Left lobe of liver (tissue), 2 donors: ENCODE data around the gene AUH. TPM values are rescaled to one million over a fixed set of nuclear protein-coding genes. Genes with fewer than 3 reads are reported as not detected.

ENCODE experiments used
- ATAC-seq: fragments of 200-7000 bp; cut with Tn5 transposase; one replicate; pipeline ENCODE4 v1.9.1; 2020; ENCODE audit warnings: mild to moderate bottlenecking, moderate library complexity
- DNase-seq: peaks from one replicate; pipeline ENCODE4 v3.0.0-alpha.2; 2020; ENCODE audit warnings: low spot score
- total RNA-seq: library from RNA; stranded (reverse); gene quantifications from one replicate; pipeline ENCODE4 v1.2.1, GENCODE V29; 2021
- donor health status: DM: no; HTN: no; CAD: no; lungs with moderate emphysema.
- donor health status: DM: no; HTN: yes; CAD: no.

AUH gene
- total RNA-seq, 1 donor from 2014 or later, result 14.6 TPM

DNA sequence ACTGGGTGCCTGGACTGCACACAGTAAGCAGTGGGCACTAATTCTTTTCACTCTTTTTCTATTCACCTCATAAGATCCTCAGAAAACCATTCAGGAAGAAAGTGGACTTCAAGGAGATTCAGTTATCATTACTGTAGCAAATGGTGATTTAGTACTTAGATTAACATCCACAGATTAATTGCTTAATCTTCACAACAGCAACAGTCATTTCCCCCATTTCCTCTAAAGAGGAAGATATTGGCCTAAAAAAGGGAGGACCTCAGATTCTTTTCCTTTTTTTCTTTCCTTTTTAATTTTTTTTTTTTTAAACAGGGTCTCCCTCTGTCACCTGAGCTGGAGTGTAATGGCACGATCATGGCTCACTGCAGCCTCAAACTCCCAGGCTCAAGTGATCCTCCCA lies 64.4 kb downstream of the AUH start:
- no peak for ATAC-seq
- no peak for DNase-seq

DNA sequence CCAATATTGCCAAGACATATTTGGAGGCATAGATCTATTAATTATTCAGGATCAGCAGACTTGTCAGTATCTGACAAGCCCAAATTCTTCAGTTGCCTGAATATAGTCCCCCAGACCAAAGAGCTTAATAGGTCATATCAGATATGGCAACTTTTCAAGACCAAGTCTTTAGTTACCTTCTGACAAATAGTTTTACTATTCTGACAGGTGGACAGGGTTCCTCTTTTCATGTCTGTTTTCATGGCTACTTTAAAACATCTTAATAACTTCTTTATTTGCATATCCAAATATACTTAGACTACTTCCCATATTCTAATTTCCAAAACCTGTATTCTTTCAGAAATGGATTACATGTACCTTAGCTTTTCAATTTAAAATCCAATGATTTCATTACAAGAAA lies 65.4 kb downstream of the AUH start:
- DNase-seq (no peak), ATAC-seq (no peak)

DNA sequence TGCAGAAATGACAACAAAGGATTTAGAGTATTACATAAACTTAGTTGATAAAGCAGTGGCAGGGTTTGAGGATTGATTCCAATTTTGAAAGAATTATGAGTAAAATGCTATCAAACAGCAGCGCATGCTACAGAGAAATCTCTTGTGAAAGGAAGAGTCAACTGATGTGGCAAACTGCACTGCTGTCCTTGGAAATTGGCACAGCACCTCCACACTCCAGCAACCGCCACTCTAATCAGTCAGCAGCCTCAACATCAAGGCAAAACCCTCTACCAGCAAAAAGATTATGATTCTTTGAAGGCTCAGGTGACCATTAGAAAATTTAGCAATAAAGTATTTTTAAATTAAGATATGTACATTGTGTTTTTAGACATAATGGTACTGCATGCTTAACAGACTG lies 66.4 kb downstream of the AUH start:
- DNase-seq (no peak), ATAC-seq (no peak)

DNA sequence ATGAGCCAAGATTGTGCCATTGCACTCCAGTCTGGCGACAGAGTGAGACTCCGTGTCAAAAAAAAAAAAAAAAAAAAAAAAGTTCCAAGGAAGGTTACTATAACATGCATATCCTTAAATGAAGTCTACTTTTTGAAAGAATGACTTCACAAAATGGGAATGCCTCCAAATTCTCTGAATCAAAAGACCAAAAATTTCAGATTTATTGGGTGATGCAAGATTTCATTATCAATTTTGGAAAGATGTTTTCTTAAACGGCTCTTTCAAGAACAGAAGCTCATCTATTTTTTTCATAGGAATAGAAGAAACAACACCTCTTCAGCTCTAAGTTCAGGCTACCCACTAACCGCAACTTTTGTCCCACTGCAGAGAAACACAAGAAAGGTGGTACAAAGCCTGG lies 69.9 kb downstream of the AUH start:
- DNase-seq (no peak), ATAC-seq (no peak)

DNA sequence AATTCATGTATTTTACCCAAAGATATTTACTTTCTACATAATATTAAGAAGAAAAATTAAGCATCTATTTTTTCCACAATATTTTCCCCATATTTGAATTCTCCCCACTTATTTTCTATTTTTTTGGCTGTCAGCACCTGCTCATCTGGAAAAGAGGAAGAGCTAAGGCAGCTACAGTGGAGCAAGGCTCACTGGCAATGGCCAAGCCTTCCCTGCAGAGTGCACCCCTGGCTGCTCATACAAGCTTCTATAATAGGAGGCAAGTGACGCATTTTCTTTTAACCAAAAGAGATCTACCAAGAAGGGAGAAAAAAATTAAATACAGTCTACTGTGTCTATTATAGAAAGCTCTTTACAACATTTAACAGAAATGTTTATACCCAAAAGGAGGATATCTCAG lies 72.5 kb downstream of the AUH start:
- DNase-seq (no peak), ATAC-seq (no peak)

DNA sequence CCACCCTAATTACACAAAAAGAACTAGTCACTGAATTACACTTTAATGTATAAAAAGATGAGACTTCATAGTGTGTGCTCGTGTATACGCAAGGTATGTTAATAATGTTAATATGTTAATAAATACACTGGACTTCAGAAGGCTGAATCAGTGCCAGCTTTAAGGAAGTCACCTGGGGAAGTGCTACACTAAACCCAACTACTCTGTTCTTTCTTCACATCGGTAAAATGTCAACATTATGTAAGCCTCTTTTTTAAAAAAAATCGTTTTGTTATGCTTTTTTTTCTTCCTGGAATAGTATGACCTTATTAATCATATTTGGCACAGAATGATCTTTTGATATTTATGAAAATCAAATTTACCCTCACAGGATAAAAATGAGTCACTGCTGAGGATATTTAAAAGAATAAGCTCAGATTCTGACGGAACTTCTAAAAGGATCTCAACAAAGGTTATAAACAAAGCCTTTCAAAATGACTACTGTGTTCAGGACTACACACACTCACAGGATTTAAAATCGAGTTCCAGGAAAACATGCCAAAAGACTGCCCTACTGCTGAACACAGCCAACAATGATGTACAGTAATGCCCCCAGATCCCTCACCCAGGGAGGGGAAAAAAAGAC lies 75.9 kb downstream of the AUH start:
- no peak for DNase-seq
- ATAC-seq, result no peak

DNA sequence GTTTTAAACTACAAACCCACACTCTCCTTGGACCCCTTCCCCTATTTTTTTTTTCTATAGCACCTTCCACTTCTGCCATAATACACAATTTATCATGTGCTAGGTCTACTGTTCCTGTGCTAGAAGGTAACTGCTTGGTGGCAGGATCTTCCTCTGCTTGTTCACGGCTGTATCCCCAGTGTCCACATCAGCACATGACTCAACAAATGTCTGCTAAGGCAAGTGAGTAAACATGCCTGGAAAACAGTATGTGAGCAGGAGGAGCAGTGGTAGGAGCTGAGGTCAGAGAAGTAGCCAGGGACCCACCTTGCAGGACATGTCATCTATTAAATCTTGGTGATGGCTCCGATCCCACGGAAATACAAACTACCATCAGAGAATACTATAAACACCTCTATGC lies 79.4 kb downstream of the AUH start:
- no peak for DNase-seq
- no peak for ATAC-seq

DNA sequence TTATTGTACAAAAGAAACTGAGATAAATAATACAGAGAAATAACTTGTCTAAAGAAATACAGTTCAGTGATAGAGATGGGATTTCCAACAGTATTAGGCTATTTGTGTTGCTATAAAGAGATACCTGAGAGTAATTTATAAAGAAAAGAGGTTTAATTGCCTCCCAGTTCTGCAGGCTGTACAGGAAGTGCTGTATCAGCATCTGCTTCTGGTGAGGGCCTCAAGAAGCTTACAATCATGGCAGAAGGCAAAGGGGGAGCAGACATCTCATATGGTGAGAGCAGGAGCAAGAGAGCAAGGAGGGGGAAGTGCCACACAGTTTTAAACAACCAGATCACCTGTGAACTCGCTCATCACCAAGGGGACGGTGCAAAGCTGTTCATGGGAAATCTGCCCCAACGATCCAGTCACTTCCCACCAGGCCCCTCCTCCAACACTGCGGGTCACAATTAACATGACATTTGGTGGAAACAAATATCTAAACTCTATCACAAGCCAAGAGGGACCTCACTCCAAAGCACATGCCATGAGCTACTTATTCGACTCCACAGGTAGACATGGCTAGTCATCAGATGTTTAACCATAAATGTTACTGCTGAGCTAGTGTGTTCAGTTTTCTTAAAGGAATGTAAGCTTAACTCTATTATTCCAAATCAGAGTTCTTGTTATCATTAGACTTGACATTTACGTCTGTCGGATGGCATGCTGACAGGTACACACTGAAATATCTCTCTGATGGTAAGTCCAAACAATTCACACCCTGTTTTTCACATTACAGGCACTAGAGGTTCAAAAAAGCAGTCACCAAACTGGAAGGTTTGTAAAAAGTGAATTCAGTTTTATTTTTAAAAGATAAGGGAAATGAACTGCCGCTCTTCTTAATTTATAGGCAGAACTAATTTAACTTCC lies 82.2 kb downstream of the AUH start:
- no peak for DNase-seq
- no peak for ATAC-seq

DNA sequence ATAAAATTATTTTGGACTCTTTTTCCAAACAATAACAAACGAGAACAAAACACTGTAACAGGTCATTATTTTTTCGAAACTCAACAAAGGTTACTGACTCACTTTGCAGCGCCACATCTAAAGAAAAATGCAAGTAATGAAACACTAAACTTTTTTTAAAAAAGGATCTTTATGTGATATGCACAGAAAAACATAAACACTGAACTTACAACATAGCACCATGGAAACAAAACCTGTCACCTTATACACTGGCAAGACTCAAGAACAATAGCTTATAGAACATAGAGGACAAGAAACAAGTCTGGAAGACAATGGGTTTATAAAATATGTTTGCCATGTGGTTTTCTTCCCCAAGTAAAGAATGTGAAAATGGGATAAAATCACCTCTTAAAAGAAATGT lies 85.2 kb downstream of the AUH start:
- DNase-seq, result no peak
- ATAC-seq, result no peak

DNA sequence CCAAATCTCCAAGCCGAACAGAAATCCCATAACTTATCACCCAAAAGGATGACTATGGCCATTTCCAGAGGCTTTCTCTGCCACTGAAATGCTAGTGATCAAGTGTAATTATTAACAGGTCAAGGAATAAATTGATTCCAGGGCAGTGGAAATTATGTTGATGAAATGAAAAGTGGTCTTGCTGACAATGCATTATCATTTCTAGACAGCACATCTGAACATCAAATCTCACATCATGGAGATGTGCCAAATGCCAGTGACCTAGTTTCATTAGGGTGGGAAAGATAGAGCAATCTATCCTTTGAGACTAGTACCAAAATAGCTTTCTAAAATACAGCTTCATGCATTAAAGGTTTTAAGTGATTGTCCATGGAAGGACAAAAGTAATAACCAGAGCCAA lies 86.1 kb downstream of the AUH start:
- no peak for ATAC-seq
- no peak for DNase-seq

DNA sequence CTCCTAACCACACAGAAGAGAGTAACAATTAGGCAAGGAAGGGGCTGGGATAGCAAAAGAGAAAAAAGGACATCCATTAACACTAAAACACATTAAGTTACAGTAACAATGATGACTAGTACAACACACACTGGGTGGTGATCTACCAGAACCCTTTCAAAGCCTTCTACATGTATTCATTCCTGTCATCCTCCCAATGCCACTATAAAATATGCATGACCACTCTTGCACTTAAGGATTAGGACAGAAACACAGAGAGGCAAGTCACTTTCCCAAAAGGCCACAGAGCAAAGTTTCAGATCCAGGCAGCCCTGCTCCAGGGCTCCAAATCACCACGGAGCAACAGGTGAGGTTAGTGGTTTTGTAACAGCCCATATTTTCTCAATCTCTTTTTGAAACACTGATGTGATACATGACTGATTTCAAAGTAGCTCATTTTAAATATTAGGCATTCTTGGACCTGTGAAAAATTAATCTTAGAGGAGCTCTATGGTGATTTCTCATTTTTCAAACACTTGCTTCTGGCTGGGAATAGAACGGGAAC lies 86.7 kb downstream of the AUH start:
- DNase-seq (no peak), ATAC-seq (no peak)

DNA sequence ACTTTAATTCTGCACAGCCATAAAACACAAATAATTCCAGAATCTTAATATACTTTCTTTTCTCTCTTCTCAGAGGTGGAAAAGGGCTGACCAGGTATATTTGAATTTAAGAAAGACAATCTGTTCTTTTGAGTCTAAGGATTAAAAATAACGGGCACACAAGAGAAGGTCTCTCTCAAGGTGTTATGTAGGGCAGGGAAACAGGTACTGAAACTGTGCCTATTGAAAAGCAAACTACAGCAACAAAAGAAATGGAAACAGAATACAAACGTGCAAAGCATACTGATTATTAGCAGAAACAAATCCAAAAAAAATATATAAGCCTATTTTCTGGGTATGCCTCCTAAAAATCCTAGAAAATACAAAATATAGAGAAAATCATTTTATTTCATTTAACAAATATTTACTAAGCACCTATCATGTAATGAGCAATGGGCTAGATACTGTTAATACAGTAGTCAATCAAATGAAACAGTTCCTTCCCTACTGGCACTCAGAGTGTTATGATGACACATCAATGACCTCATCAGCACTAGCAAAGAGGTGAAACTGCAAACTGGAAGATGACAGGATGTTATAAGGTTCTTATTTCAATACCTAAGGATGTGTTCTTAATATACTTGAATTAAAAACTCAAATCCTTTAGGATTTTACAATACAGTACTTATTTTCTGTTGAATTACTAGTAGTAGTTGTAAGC lies 87.7 kb downstream of the AUH start:
- ATAC-seq (no peak), DNase-seq (no peak)

DNA sequence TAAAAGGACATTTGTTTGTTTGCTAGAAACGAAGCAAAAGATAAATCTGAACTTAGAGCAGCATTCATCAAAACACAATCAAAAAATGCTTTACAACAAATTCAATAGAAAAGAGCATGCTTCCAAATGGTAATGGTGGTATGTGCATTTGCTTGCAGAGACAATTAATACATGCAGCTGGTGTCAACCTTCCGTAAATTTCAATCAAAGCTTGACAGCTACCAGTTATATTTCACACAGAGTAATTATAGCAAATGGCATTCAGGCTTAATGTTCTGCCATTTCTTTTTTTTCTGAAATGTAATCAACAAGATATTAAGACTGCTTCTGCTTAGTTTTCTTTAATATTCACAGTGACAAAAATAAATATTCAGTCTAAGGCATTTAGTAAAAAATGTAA lies 90.6 kb downstream of the AUH start:
- ATAC-seq, result no peak
- no peak for DNase-seq

DNA sequence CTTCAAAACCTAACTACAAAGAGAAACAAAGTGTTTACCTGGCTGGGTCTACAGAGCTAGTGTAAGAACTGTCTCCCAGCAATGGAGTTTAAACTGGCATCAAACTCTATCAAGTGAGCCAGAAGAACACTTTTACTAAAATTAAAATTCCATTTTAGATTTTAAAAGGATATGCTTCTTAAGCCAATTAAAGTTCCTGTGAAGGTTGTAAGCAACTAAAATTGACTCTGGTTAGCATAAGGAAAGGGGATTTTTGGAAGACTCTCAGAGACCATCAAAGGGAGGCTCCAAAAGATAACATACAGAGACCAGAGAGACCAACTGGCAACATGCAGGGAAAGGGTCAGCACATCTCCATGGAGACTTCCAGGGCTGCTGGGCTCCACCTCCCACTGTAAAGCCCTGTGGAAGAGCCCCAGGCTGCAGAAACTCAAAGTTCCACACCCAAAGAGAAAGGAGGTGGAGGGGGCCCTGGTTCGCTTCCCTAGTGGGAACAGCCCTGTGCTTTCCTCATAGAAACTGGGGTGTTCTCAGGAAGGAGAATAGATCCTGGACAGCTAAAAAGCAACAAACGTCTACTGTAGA lies 91.7 kb downstream of the AUH start:
- DNase-seq, result no peak
- no peak for ATAC-seq

DNA sequence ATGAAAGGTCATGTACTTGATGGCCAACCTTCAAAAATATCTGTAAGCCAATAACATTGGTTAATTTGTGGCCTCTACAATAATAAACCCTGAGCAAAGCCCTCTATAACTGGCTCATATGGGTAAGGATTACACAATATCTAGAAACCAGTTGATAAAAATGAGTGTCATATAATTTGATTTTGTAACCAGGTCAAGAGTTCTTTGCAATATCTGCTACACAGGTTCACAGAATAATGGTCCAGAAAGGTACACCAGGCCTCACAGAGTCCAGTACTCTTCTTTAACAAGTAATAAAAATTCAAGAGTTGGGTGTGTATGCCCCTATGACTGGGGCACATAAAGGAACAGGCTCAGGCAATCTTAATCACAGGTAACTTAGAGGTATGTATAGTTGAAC lies 95.3 kb downstream of the AUH start:
- peak; percentile 63 for ATAC-seq
- no peak for DNase-seq

DNA sequence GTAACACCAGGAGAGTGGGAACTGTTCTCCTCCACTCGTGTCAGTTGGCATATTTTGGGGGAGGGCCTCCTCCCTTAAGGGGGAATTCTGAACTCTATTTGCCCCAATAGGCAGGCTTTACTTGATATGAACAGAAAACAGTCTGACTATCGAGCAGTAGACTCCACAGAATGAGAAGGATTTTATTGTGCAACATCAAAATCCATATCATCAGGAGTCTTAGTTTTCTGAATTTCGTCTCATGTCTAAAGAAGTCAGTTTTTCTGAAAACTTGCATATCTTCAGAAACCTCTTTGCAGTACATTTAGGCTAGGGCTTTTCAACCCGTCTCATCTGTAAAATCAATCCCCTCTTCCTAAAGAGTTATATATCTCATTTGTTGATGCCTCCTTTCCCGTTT lies 96.2 kb downstream of the AUH start:
- ATAC-seq (no peak), DNase-seq (no peak)

DNA sequence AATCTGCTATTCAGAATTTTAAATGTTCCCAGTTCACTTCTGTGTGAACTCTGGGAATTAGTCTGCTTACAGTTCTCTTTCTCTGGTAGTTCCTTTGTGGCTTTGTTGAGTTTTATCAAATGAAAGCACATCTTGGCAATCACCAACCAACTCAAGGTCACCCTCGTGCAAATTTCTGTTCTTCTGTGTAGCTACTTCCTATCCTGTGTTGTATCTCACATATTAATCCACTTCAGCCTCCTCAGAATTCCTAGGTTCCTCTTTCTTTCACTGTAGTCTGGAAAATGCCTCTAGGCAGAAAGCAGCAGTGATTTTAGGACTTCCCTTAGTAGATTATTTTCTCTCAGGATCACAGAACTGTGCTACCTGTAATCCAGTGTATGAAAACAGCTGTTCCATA lies 100.3 kb downstream of the AUH start:
- DNase-seq (no peak), ATAC-seq (no peak)

DNA sequence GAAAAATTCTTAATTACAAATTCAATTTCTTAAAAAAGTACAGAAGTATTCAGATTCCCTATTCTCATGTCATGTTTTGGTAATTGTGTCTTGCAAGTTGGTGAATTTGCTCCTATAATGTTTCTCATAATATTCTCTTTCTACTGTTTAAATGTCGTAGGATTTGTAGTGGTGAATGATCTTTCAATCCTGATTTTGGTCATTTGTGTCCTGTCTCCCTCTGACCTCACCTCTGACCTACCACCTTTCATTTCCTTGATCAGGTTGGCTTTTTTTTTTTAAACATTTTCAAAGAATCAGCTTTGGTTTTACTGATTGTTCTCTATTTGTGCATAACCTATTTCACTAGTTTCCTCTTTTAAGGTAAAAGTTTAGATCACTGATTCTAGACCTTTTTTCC lies 102.6 kb downstream of the AUH start:
- DNase-seq (no peak), ATAC-seq (no peak)

DNA sequence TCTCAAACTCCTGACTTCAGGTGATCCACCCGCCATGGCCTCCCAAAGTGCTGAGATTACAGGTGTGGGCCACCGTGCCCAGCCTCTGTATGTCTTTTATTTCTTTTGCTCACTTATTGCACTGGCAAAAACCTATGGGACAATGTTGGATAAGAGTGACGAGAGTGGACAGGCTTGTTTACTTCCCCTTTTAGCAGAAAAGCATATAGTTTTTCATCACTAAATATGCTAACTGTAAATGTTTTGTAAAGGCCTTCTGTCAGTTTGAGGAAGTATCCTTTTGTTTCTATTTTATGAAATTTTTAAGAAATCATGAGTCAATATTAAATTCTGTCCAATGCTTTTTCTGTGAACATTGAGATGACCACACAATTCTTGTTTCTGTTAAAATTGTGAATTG lies 103.3 kb downstream of the AUH start:
- DNase-seq (no peak), ATAC-seq (no peak)

DNA sequence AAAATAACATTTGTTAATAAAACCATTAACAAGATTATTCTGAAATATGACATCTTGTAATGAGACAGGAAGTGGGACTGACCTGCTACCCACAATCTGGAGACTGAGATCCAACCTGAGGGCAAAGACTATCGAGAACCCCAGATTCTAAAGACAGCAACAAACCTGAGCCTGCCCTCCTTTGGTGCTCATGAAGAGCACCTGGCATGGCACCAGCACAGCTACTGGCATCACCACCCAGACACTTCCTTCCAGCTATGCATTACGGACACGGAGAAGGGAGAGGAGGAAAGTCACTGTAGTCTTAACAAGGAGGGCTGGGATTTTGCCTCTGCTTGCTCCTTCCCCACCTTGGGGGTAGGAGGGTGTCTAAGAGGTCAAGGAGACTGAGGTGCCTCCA lies 105.5 kb downstream of the AUH start:
- ATAC-seq, result no peak
- DNase-seq, result no peak

DNA sequence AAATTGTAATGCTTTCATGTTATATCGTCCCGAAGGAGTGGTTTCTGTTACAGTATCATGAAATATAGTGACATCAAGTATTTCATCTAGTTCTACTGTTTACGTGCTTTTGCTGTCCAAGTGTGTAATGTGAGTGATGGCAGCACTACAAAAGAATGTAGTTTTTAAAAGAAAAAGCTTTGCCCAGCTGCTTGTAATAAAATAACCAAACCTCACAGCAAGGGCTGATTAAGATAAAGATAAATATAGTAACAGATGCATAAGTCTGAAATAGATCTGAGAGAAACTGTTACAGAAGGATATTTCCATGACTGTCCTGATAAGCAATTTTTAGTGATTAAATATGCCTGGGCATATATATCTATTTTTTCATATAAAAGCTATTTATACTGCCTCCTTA lies 106.4 kb downstream of the AUH start:
- no peak for ATAC-seq
- no peak for DNase-seq
